ENCODE measurements around the gene HOXD13.

DNA sequence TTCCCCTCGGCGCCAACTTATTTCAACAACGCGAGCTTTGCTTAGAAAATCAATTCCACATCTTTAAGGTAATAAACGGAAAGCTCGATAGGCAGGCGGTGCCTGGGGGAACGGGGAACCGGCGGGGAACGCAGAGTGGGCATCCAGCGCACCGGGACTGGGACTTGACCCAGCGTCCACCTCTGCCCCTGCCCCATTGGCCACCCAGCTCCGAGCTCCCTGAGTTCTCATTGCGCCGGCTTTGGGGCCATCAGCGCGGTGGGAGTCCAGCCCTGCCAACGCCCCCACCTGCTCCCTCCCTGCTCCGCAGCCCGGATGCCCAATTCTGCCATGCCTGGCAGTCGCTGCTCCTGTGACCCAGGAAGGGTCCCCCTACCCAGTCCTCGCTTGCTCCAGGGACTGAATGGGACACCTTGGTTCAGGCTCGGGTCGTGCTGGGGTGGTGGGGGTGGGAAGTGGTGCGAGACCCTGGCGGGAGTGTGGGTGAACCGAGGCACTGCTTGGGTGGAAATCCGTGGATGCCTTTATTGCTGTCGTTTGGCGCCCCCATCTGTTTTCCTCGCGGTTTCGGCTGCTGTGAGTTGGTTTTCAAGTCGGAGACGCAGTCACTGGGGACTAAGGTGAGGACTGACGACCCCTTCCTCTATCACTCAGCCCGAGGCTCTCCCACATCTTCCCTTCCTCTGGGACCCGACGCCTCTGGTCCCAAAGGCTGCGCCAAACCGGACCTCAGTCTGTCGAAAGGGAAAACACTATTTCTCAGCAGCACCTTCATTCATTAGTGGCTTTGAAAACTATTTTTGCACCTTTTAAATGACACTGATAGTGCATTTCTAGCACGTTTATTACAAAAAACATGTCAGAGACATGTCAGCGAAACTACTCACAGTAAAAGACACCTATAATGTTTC lies 6.4 kb upstream of the HOXD13 start:
- TF ChIP-seq POLR2A (IDR thresholded peaks at IDR 0.05; ENCODE audit: low read depth, low read length): no peak
- no peak for TF ChIP-seq POLR2AphosphoS5 (IDR thresholded peaks at IDR 0.05; ENCODE audit: low read depth, low read length)

All from GM12892 (cell line).